ENCODE data around the gene BCL6B. TPM values are rescaled to one million over a fixed set of nuclear protein-coding genes. Genes with fewer than 3 reads are reported as not detected.
A peak's percentile ranks its signal among the peaks of the same experiment; 100 is the strongest.

Gene BCL6B
- total RNA-seq, 1 experiment from 2014 or later, result 11.4 TPM

DNA sequence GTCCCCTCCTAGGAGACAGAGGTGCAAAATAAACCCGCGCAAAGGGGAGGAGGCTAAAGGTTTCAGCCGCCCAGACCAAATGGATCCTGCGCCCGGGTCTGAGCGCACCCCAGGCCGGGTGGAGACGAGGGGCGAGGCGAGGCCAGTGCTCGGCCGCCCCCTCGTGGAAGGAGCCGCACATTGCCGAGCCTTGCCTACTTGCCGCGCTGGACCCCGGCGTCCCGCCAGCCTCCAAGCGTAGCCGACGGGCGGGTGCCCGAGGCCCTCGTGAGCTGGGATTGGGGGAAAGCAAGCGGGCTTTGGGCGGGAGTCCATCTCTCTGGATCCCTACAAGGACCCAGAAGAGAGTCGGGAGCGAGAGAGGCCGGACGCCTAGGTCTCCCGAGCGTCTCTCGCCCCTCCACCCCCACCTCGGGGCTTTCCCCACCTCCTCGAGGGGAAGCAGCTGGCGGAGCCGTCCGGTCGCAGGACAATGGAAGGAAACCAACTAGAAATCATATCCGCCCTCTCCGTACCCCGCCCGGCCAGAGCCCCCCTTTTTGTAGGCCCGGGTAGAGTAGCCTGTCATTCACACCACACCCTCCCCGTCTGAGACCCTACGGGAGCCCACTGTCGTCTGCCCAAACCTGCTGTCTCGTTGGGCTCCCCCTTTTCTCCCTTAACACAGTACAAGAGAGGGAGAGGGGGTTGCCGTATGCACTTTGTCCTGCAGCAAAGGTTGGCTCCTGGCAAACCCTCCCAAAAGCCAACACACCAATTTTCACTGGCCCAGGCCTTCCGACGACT is 664 bp upstream of the BCL6B start (continued):
- TF ChIP-seq, protein P1, sequence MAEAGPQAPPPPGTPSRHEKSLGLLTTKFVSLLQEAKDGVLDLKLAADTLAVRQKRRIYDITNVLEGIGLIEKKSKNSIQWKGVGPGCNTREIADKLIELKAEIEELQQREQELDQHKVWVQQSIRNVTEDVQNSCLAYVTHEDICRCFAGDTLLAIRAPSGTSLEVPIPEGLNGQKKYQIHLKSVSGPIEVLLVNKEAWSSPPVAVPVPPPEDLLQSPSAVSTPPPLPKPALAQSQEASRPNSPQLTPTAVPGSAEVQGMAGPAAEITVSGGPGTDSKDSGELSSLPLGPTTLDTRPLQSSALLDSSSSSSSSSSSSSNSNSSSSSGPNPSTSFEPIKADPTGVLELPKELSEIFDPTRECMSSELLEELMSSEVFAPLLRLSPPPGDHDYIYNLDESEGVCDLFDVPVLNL (CRISPR knock-in tag; IDR thresholded peaks at IDR 0.05; ENCODE audit: borderline replicate concordance, low read depth), result no peak
- TF ChIP-seq ELF4 (CRISPR knock-in tag; IDR thresholded peaks at IDR 0.05; ENCODE audit: low read depth) (no peak), ZNF263 (CRISPR knock-in tag; IDR thresholded peaks at IDR 0.05; ENCODE audit: low read depth) (no peak), GTF2I (CRISPR knock-in tag; conservative IDR thresholded peaks at IDR 0.05) (no peak), GRHL2 (CRISPR knock-in tag; IDR thresholded peaks at IDR 0.05; ENCODE audit: insufficient replicate concordance, severe bottlenecking) (no peak), ZNF138 (CRISPR knock-in tag; conservative IDR thresholded peaks at IDR 0.05) (no peak), TP53 (CRISPR knock-in tag; IDR thresholded peaks at IDR 0.05) (peak; percentile 71; the same call in 1 of the 2 replicates), TCF7 (CRISPR knock-in tag; IDR thresholded peaks at IDR 0.05; ENCODE audit: low read depth) (no peak), CBFB (CRISPR knock-in tag; IDR thresholded peaks at IDR 0.05; ENCODE audit: low read depth) (no peak), ZBTB21 (CRISPR knock-in tag; IDR thresholded peaks at IDR 0.05; ENCODE audit: borderline replicate concordance) (peak; percentile 75; the same call in 1 of the 2 replicates), FOXJ3 (CRISPR knock-in tag; IDR thresholded peaks at IDR 0.05; ENCODE audit: borderline replicate concordance) (no peak), MYBL2 (CRISPR knock-in tag; IDR thresholded peaks at IDR 0.05) (no peak), CREB1 (CRISPR knock-in tag; IDR thresholded peaks at IDR 0.05) (no peak)
- TF ChIP-seq, protein P2, sequence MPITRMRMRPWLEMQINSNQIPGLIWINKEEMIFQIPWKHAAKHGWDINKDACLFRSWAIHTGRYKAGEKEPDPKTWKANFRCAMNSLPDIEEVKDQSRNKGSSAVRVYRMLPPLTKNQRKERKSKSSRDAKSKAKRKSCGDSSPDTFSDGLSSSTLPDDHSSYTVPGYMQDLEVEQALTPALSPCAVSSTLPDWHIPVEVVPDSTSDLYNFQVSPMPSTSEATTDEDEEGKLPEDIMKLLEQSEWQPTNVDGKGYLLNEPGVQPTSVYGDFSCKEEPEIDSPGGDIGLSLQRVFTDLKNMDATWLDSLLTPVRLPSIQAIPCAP (CRISPR knock-in tag; IDR thresholded peaks at IDR 0.05), result no peak
- TF ChIP-seq, protein P3, sequence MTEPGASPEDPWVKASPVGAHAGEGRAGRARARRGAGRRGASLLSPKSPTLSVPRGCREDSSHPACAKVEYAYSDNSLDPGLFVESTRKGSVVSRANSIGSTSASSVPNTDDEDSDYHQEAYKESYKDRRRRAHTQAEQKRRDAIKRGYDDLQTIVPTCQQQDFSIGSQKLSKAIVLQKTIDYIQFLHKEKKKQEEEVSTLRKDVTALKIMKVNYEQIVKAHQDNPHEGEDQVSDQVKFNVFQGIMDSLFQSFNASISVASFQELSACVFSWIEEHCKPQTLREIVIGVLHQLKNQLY (CRISPR knock-in tag; IDR thresholded peaks at IDR 0.05), result no peak
- TF ChIP-seq, protein P4, sequence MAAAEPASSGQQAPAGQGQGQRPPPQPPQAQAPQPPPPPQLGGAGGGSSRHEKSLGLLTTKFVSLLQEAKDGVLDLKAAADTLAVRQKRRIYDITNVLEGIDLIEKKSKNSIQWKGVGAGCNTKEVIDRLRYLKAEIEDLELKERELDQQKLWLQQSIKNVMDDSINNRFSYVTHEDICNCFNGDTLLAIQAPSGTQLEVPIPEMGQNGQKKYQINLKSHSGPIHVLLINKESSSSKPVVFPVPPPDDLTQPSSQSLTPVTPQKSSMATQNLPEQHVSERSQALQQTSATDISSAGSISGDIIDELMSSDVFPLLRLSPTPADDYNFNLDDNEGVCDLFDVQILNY (CRISPR knock-in tag; IDR thresholded peaks at IDR 0.05), result peak; percentile 69; the same call in 1 of the 2 replicates
- TF ChIP-seq, protein P5, sequence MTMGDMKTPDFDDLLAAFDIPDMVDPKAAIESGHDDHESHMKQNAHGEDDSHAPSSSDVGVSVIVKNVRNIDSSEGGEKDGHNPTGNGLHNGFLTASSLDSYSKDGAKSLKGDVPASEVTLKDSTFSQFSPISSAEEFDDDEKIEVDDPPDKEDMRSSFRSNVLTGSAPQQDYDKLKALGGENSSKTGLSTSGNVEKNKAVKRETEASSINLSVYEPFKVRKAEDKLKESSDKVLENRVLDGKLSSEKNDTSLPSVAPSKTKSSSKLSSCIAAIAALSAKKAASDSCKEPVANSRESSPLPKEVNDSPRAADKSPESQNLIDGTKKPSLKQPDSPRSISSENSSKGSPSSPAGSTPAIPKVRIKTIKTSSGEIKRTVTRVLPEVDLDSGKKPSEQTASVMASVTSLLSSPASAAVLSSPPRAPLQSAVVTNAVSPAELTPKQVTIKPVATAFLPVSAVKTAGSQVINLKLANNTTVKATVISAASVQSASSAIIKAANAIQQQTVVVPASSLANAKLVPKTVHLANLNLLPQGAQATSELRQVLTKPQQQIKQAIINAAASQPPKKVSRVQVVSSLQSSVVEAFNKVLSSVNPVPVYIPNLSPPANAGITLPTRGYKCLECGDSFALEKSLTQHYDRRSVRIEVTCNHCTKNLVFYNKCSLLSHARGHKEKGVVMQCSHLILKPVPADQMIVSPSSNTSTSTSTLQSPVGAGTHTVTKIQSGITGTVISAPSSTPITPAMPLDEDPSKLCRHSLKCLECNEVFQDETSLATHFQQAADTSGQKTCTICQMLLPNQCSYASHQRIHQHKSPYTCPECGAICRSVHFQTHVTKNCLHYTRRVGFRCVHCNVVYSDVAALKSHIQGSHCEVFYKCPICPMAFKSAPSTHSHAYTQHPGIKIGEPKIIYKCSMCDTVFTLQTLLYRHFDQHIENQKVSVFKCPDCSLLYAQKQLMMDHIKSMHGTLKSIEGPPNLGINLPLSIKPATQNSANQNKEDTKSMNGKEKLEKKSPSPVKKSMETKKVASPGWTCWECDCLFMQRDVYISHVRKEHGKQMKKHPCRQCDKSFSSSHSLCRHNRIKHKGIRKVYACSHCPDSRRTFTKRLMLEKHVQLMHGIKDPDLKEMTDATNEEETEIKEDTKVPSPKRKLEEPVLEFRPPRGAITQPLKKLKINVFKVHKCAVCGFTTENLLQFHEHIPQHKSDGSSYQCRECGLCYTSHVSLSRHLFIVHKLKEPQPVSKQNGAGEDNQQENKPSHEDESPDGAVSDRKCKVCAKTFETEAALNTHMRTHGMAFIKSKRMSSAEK (CRISPR knock-in tag; IDR thresholded peaks at IDR 0.05; ENCODE audit: borderline replicate concordance), result no peak
- TF ChIP-seq, protein P6, sequence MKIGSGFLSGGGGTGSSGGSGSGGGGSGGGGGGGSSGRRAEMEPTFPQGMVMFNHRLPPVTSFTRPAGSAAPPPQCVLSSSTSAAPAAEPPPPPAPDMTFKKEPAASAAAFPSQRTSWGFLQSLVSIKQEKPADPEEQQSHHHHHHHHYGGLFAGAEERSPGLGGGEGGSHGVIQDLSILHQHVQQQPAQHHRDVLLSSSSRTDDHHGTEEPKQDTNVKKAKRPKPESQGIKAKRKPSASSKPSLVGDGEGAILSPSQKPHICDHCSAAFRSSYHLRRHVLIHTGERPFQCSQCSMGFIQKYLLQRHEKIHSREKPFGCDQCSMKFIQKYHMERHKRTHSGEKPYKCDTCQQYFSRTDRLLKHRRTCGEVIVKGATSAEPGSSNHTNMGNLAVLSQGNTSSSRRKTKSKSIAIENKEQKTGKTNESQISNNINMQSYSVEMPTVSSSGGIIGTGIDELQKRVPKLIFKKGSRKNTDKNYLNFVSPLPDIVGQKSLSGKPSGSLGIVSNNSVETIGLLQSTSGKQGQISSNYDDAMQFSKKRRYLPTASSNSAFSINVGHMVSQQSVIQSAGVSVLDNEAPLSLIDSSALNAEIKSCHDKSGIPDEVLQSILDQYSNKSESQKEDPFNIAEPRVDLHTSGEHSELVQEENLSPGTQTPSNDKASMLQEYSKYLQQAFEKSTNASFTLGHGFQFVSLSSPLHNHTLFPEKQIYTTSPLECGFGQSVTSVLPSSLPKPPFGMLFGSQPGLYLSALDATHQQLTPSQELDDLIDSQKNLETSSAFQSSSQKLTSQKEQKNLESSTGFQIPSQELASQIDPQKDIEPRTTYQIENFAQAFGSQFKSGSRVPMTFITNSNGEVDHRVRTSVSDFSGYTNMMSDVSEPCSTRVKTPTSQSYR (CRISPR knock-in tag; IDR thresholded peaks at IDR 0.05), result no peak
- TF ChIP-seq, protein P7, sequence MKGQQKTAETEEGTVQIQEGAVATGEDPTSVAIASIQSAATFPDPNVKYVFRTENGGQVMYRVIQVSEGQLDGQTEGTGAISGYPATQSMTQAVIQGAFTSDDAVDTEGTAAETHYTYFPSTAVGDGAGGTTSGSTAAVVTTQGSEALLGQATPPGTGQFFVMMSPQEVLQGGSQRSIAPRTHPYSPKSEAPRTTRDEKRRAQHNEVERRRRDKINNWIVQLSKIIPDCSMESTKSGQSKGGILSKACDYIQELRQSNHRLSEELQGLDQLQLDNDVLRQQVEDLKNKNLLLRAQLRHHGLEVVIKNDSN (CRISPR knock-in tag; IDR thresholded peaks at IDR 0.05), result no peak
- TF ChIP-seq, protein P8, sequence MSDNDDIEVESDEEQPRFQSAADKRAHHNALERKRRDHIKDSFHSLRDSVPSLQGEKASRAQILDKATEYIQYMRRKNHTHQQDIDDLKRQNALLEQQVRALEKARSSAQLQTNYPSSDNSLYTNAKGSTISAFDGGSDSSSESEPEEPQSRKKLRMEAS (CRISPR knock-in tag; IDR thresholded peaks at IDR 0.05), result peak; percentile 86
- TF ChIP-seq, protein P9, sequence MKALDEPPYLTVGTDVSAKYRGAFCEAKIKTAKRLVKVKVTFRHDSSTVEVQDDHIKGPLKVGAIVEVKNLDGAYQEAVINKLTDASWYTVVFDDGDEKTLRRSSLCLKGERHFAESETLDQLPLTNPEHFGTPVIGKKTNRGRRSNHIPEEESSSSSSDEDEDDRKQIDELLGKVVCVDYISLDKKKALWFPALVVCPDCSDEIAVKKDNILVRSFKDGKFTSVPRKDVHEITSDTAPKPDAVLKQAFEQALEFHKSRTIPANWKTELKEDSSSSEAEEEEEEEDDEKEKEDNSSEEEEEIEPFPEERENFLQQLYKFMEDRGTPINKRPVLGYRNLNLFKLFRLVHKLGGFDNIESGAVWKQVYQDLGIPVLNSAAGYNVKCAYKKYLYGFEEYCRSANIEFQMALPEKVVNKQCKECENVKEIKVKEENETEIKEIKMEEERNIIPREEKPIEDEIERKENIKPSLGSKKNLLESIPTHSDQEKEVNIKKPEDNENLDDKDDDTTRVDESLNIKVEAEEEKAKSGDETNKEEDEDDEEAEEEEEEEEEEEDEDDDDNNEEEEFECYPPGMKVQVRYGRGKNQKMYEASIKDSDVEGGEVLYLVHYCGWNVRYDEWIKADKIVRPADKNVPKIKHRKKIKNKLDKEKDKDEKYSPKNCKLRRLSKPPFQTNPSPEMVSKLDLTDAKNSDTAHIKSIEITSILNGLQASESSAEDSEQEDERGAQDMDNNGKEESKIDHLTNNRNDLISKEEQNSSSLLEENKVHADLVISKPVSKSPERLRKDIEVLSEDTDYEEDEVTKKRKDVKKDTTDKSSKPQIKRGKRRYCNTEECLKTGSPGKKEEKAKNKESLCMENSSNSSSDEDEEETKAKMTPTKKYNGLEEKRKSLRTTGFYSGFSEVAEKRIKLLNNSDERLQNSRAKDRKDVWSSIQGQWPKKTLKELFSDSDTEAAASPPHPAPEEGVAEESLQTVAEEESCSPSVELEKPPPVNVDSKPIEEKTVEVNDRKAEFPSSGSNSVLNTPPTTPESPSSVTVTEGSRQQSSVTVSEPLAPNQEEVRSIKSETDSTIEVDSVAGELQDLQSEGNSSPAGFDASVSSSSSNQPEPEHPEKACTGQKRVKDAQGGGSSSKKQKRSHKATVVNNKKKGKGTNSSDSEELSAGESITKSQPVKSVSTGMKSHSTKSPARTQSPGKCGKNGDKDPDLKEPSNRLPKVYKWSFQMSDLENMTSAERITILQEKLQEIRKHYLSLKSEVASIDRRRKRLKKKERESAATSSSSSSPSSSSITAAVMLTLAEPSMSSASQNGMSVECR (CRISPR knock-in tag; IDR thresholded peaks at IDR 0.05; ENCODE audit: borderline replicate concordance), result 0 out of 2 replicates have a peak, but pooled peaks have one; percentile 63

All from WTC11 (cell line).